Astrocyte (in vitro differentiated cells and primary cell): Measurements from ENCODE around the gene EXOC1L. TPM values are rescaled to one million over a fixed set of nuclear protein-coding genes. Genes with fewer than 3 reads are reported as not detected.

Experiments used
- DNase-seq: peaks from one replicate; pipeline ENCODE4 v3.0.0-alpha.2; 2010; ENCODE audit warnings: low read depth
- FAIRE-seq: peaks from 2 replicates; lab custom pipeline; 2011; peaks lifted over from hg19 to GRCh38; lab: Jason Lieb, UNC
- H2AFZ ChIP-seq: 2 replicates; pipeline ENCODE4 v1.6.0; 2012; ENCODE audit warnings: low read depth, low read length, inconsistent platforms
- H3K27ac ChIP-seq: 2 replicates; pipeline ENCODE4 v1.5.1; 2011; ENCODE audit warnings: low read depth, low read length, inconsistent platforms
- H3K27me3 ChIP-seq: 2 replicates; pipeline ENCODE4 v1.6.0; 2011; ENCODE audit warnings: low read length, inconsistent platforms; ENCODE audit not compliant: insufficient read depth
- H3K36me3 ChIP-seq: 2 replicates; pipeline ENCODE4 v1.5.1; 2011; ENCODE audit warnings: low read length, inconsistent platforms; ENCODE audit not compliant: insufficient read depth
- H3K4me1 ChIP-seq: 2 replicates; pipeline ENCODE4 v1.5.1; 2011; ENCODE audit warnings: low read length, inconsistent platforms; ENCODE audit not compliant: insufficient read depth
- H3K4me2 ChIP-seq: 2 replicates; pipeline ENCODE4 v1.6.0; 2012; ENCODE audit warnings: low read length, inconsistent platforms
- H3K4me3 ChIP-seq: 2 replicates; pipeline ENCODE4 v1.5.1; 2011; ENCODE audit warnings: low read depth, mild to moderate bottlenecking, low read length, inconsistent platforms; ENCODE audit not compliant: insufficient read depth
- H3K79me2 ChIP-seq: 2 replicates; pipeline ENCODE4 v1.6.0; 2012; ENCODE audit warnings: mild to moderate bottlenecking, low read length, inconsistent platforms; ENCODE audit not compliant: insufficient read depth
- H3K9ac ChIP-seq: 2 replicates; pipeline ENCODE4 v1.6.0; 2012; ENCODE audit warnings: mild to moderate bottlenecking, low read length, inconsistent platforms
- H3K9me3 ChIP-seq: 2 replicates; pipeline ENCODE4 v1.5.1; 2012; ENCODE audit warnings: low read depth, mild to moderate bottlenecking, low read length, inconsistent platforms; ENCODE audit not compliant: insufficient read depth
- H4K20me1 ChIP-seq: 2 replicates; pipeline ENCODE4 v1.6.0; 2012; ENCODE audit warnings: low read length, inconsistent platforms; ENCODE audit not compliant: insufficient read depth
- H3K27ac Mint-ChIP-seq: one replicate; pipeline ENCODE4 v1.8.0; 2021; ENCODE audit warnings: mild to moderate bottlenecking, mixed read lengths; ENCODE audit not compliant: unreplicated experiment
- H3K27me3 Mint-ChIP-seq: one replicate; pipeline ENCODE4 v1.8.0; 2021; ENCODE audit warnings: low read depth, mixed read lengths; ENCODE audit not compliant: unreplicated experiment
- H3K36me3 Mint-ChIP-seq: one replicate; pipeline ENCODE4 v1.8.0; 2021; ENCODE audit warnings: low read depth, mixed read lengths; ENCODE audit not compliant: unreplicated experiment
- H3K4me1 Mint-ChIP-seq: one replicate; pipeline ENCODE4 v1.8.0; 2021; ENCODE audit warnings: low read depth, mixed read lengths; ENCODE audit not compliant: unreplicated experiment
- H3K4me3 Mint-ChIP-seq: one replicate; pipeline ENCODE4 v1.8.0; 2021; ENCODE audit warnings: mild to moderate bottlenecking, moderate library complexity, mixed read lengths; ENCODE audit not compliant: unreplicated experiment
- H3K9me3 Mint-ChIP-seq: one replicate; pipeline ENCODE4 v1.8.0; 2021; ENCODE audit warnings: mild to moderate bottlenecking, mixed read lengths; ENCODE audit not compliant: unreplicated experiment
- EZH2 ChIP-seq: IDR thresholded peaks from 2 replicates; pipeline ENCODE4 v1.6.1; 2012; ENCODE audit warnings: mild to moderate bottlenecking, low read length, inconsistent platforms; ENCODE audit not compliant: insufficient read depth
- total RNA-seq: library from RNA; stranded (reverse); gene quantifications from 2 replicates; pipeline ENCODE4 v1.2.1, GENCODE V29; 2021
- TF ChIP-seq, protein P1 (sequence below): IDR thresholded peaks from 2 replicates; pipeline ENCODE4 v1.5.1; 2011; ENCODE audit warnings: low read depth, mild to moderate bottlenecking, inconsistent platforms, low read length, moderate library complexity; ENCODE audit not compliant: insufficient read depth

Gene EXOC1L
- total RNA-seq, 1 donor from 2014 or later = not detected

DNA sequence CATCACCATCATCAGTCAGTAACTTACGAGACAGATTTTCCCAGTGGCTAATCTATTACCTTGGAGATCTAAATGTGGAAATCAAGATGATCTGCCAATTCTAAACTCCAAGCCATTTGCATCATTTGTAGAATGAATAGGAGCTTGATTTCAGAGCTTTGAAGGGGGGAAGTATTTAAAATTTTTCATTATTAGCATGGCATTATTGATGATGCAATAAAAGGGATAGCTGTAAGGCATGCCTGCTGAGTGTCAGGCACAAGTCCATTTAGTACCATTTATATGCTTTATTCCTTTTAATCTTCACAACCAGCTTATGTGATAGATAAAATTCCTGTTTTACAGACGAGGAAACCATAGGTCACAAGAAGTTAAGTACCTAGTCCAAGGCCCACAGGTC is 5.3 kb downstream of the EXOC1L start:
- no peaks in the 10 kb centered on the region for H3K27me3 ChIP-seq
- H3K27me3 Mint-ChIP-seq = peaks cover 8% of the 10 kb centered on the region

DNA sequence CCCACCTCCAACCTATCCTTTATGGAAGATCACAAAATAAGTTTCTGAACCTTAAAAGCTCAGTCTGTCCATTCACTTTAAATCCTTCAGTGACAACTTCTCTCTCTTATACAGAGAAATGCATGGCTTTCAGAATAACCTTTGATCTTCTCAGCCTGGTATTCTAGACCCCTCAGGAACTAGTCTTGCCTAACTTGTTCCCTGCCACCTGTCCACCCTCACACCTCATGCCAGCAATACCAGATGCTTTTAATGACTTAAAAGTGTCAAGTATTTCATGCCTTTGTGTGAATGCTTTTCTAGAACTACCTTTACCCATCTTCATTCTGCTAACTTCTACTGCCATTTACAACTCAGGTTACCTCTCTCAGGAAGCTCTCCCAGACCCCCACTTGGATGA is 7.4 kb downstream of the EXOC1L start:
- Mint-ChIP-seq H3K4me3 (no peak overlapping the region), H3K36me3 (no peaks in the 10 kb centered on the region), H3K27ac (no peak overlapping the region), H3K9me3 (peaks cover 4% of the 10 kb centered on the region), H3K4me1 (no peaks in the 10 kb centered on the region), H3K27me3 (peaks cover 10% of the 10 kb centered on the region)
- no peaks in the 10 kb centered on the region for H3K4me1 ChIP-seq
- H3K36me3 ChIP-seq = no peaks in the 10 kb centered on the region
- no peak overlapping the region for H2AFZ ChIP-seq
- no peak overlapping the region for H3K4me2 ChIP-seq
- FAIRE-seq = no peak
- no peak for DNase-seq
- no peak overlapping the region for H3K9ac ChIP-seq
- no peaks in the 10 kb centered on the region for H3K9me3 ChIP-seq
- no peaks in the 10 kb centered on the region for H4K20me1 ChIP-seq
- H3K27me3 ChIP-seq = peaks cover 4% of the 10 kb centered on the region
- no peaks in the 10 kb centered on the region for H3K79me2 ChIP-seq
- no peak for TF ChIP-seq EZH2
- TF ChIP-seq, protein P1, sequence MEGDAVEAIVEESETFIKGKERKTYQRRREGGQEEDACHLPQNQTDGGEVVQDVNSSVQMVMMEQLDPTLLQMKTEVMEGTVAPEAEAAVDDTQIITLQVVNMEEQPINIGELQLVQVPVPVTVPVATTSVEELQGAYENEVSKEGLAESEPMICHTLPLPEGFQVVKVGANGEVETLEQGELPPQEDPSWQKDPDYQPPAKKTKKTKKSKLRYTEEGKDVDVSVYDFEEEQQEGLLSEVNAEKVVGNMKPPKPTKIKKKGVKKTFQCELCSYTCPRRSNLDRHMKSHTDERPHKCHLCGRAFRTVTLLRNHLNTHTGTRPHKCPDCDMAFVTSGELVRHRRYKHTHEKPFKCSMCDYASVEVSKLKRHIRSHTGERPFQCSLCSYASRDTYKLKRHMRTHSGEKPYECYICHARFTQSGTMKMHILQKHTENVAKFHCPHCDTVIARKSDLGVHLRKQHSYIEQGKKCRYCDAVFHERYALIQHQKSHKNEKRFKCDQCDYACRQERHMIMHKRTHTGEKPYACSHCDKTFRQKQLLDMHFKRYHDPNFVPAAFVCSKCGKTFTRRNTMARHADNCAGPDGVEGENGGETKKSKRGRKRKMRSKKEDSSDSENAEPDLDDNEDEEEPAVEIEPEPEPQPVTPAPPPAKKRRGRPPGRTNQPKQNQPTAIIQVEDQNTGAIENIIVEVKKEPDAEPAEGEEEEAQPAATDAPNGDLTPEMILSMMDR = no peak
- H3K4me3 ChIP-seq = no peak overlapping the region
- no peak overlapping the region for H3K27ac ChIP-seq

More for the DNA sequence above, 5.3 kb downstream of the EXOC1L start:
- Mint-ChIP-seq H3K4me3 (no peak overlapping the region), H3K4me1 (no peaks in the 10 kb centered on the region), H3K27ac (no peak overlapping the region), H3K36me3 (no peaks in the 10 kb centered on the region), H3K9me3 (peaks cover 4% of the 10 kb centered on the region)
- H3K4me2 ChIP-seq = no peak overlapping the region
- no peak for DNase-seq
- H3K9me3 ChIP-seq = no peaks in the 10 kb centered on the region
- no peaks in the 10 kb centered on the region for H3K4me1 ChIP-seq
- H2AFZ ChIP-seq = no peak overlapping the region
- H3K36me3 ChIP-seq = no peaks in the 10 kb centered on the region
- no peaks in the 10 kb centered on the region for H4K20me1 ChIP-seq
- H3K27ac ChIP-seq = no peak overlapping the region
- no peak for TF ChIP-seq EZH2
- TF ChIP-seq, protein P1 = no peak
- H3K4me3 ChIP-seq = no peak overlapping the region
- H3K9ac ChIP-seq = no peak overlapping the region
- no peak for FAIRE-seq
- no peaks in the 10 kb centered on the region for H3K79me2 ChIP-seq

GRCh38 chr4:55827582-55827981 is 8.0 kb downstream of the EXOC1L start:
- H3K27ac Mint-ChIP-seq = no peak overlapping the region
- H3K4me3 Mint-ChIP-seq = no peak overlapping the region
- Histone ChIP-seq H3K9me3 (no peaks in the 10 kb centered on the region), H3K79me2 (no peaks in the 10 kb centered on the region), H4K20me1 (no peaks in the 10 kb centered on the region), H3K27me3 (peaks cover 4% of the 10 kb centered on the region), H3K4me1 (no peaks in the 10 kb centered on the region), H2AFZ (no peak overlapping the region), H3K4me2 (no peak overlapping the region), H3K4me3 (no peak overlapping the region), H3K9ac (no peak overlapping the region), H3K27ac (no peak overlapping the region), H3K36me3 (no peaks in the 10 kb centered on the region)
- DNase-seq (no peak), FAIRE-seq (no peak)
- TF ChIP-seq, protein P1 = no peak
- TF ChIP-seq EZH2 = no peak
- H3K9me3 Mint-ChIP-seq = peaks cover 4% of the 10 kb centered on the region
- peaks cover 10% of the 10 kb centered on the region for H3K27me3 Mint-ChIP-seq
- no peaks in the 10 kb centered on the region for H3K36me3 Mint-ChIP-seq
- H3K4me1 Mint-ChIP-seq = no peaks in the 10 kb centered on the region
